ENCODE measurements around the gene FBH1.

GRCh38 chr10:5968037-5968680 lies 78.1 kb downstream of the FBH1 start:
- no peak for TF ChIP-seq POLR2A (IDR thresholded peaks at IDR 0.05)
- TF ChIP-seq CTCF (IDR thresholded peaks at IDR 0.05 in 4 of 5, conservative IDR thresholded peaks at IDR 0.05 in 1 of 5) = no peak

All from gastrocnemius medialis (tissue), 4 donors.